DOHH2 (cell line): ENCODE results near the gene LRRN2.

ENCODE experiments used
- H3F3A ChIP-seq: fragments of 200-600 bp; sonication (generic), shearing (Covaris generic); 2 replicates; pipeline ENCODE4 v1.6.0; 2016; ENCODE audit warnings: antibody characterized with exemption, mild to moderate bottlenecking; ENCODE audit not compliant: control insufficient read depth, insufficient read depth
- H3K27ac ChIP-seq: fragments of 200-600 bp; sonication (generic); 2 replicates; pipeline ENCODE4 v1.5.1; 2014; ENCODE audit warnings: low read depth, mild to moderate bottlenecking, low read length, moderate library complexity
- H3K27me3 ChIP-seq: fragments of 200-600 bp; sonication (generic); 2 replicates; pipeline ENCODE4 v1.6.1; 2014; ENCODE audit warnings: mild to moderate bottlenecking, low read length, mixed read lengths; ENCODE audit not compliant: control insufficient read depth
- H3K36me3 ChIP-seq: fragments of 200-600 bp; sonication (generic); 2 replicates; pipeline ENCODE4 v1.6.1; 2014; ENCODE audit warnings: mild to moderate bottlenecking, low read length, moderate library complexity, mixed read lengths; ENCODE audit not compliant: control insufficient read depth
- H3K4me1 ChIP-seq: fragments of 200-600 bp; sonication (generic); 2 replicates; pipeline ENCODE4 v1.6.1; 2014; ENCODE audit warnings: mild to moderate bottlenecking, low read length, mixed read lengths; ENCODE audit not compliant: control insufficient read depth
- H3K4me2 ChIP-seq: fragments of 200-600 bp; sonication (generic); 2 replicates; pipeline ENCODE4 v1.6.0; 2014; ENCODE audit warnings: mild to moderate bottlenecking, low read length, moderate library complexity
- H3K4me3 ChIP-seq: fragments of 200-600 bp; sonication (generic); 2 replicates; pipeline ENCODE4 v1.5.1; 2014; ENCODE audit warnings: mild to moderate bottlenecking, low read length, mixed read lengths
- H3K79me2 ChIP-seq: fragments of 200-600 bp; sonication (generic); 2 replicates; pipeline ENCODE4 v1.6.1; 2014; ENCODE audit warnings: mild to moderate bottlenecking, low read length, mixed read lengths; ENCODE audit not compliant: control insufficient read depth
- H3K9me2 ChIP-seq: fragments of 200-600 bp; sonication (generic); replicated peaks from 2 replicates; pipeline ENCODE4 v1.6.1; 2014; ENCODE audit warnings: mild to moderate bottlenecking, low read length, mixed read lengths; ENCODE audit not compliant: control insufficient read depth
- H3K9me3 ChIP-seq: fragments of 200-600 bp; sonication (generic); 2 replicates; pipeline ENCODE4 v1.6.1; 2014; ENCODE audit warnings: antibody characterized with exemption, low read length, mixed read lengths; ENCODE audit not compliant: control insufficient read depth, insufficient read depth
- H4K20me1 ChIP-seq: fragments of 200-600 bp; sonication (generic); 2 replicates; pipeline ENCODE4 v1.6.0; 2014; ENCODE audit warnings: low read depth, mild to moderate bottlenecking, antibody characterized with exemption, low read length, moderate library complexity; ENCODE audit not compliant: control insufficient read depth, insufficient read depth
- EZH2phosphoT487 ChIP-seq: fragments of 200-600 bp; sonication (generic); IDR thresholded peaks from 2 replicates; pipeline ENCODE4 v1.6.1; 2017; ENCODE audit warnings: borderline replicate concordance, mild to moderate bottlenecking, antibody characterized with exemption, low read length, moderate library complexity, mixed read lengths
- TF ChIP-seq, protein P1 (sequence below): fragments of 200-600 bp; sonication (generic); IDR thresholded peaks from one replicate; pipeline ENCODE4 v1.5.1; 2014; ENCODE audit warnings: antibody characterized with exemption, mild to moderate bottlenecking, low read depth, low read length; ENCODE audit not compliant: poor library complexity, severe bottlenecking

LRRN2 gene

GRCh38 chr1:204653590-204654340 is 31.8 kb downstream of the LRRN2 start:
- H3K36me3 ChIP-seq = no peaks in the 10 kb centered on the region
- no peaks in the 10 kb centered on the region for H3K9me2 ChIP-seq
- H3K27ac ChIP-seq = no peak overlapping the region
- H3K4me1 ChIP-seq = no peaks in the 10 kb centered on the region
- TF ChIP-seq EZH2phosphoT487 = no peak
- TF ChIP-seq, protein P1, sequence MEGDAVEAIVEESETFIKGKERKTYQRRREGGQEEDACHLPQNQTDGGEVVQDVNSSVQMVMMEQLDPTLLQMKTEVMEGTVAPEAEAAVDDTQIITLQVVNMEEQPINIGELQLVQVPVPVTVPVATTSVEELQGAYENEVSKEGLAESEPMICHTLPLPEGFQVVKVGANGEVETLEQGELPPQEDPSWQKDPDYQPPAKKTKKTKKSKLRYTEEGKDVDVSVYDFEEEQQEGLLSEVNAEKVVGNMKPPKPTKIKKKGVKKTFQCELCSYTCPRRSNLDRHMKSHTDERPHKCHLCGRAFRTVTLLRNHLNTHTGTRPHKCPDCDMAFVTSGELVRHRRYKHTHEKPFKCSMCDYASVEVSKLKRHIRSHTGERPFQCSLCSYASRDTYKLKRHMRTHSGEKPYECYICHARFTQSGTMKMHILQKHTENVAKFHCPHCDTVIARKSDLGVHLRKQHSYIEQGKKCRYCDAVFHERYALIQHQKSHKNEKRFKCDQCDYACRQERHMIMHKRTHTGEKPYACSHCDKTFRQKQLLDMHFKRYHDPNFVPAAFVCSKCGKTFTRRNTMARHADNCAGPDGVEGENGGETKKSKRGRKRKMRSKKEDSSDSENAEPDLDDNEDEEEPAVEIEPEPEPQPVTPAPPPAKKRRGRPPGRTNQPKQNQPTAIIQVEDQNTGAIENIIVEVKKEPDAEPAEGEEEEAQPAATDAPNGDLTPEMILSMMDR = no peak
- no peaks in the 10 kb centered on the region for H3K79me2 ChIP-seq
- no peaks in the 10 kb centered on the region for H3F3A ChIP-seq
- H3K4me2 ChIP-seq = no peak overlapping the region
- H3K4me3 ChIP-seq = no peak overlapping the region
- peaks cover 20% of the 10 kb centered on the region for H3K27me3 ChIP-seq
- H4K20me1 ChIP-seq = no peaks in the 10 kb centered on the region
- no peaks in the 10 kb centered on the region for H3K9me3 ChIP-seq

- H3K27ac ChIP-seq = no peak overlapping the region
- H4K20me1 ChIP-seq = no peaks in the 10 kb centered on the region
- H3K4me3 ChIP-seq = no peak overlapping the region
- no peaks in the 10 kb centered on the region for H3K9me2 ChIP-seq
- no peaks in the 10 kb centered on the region for H3K36me3 ChIP-seq
- H3K79me2 ChIP-seq = no peaks in the 10 kb centered on the region
- H3F3A ChIP-seq = no peaks in the 10 kb centered on the region
- H3K4me1 ChIP-seq = no peaks in the 10 kb centered on the region
- peaks cover 20% of the 10 kb centered on the region for H3K27me3 ChIP-seq
- no peaks in the 10 kb centered on the region for H3K9me3 ChIP-seq
- TF ChIP-seq EZH2phosphoT487 = no peak
- TF ChIP-seq, protein P1 = no peak
- H3K4me2 ChIP-seq = no peak overlapping the region
These were observed 33.0 kb downstream of the LRRN2 start for GRCh38 chr1:204652497-204652896.

DNA sequence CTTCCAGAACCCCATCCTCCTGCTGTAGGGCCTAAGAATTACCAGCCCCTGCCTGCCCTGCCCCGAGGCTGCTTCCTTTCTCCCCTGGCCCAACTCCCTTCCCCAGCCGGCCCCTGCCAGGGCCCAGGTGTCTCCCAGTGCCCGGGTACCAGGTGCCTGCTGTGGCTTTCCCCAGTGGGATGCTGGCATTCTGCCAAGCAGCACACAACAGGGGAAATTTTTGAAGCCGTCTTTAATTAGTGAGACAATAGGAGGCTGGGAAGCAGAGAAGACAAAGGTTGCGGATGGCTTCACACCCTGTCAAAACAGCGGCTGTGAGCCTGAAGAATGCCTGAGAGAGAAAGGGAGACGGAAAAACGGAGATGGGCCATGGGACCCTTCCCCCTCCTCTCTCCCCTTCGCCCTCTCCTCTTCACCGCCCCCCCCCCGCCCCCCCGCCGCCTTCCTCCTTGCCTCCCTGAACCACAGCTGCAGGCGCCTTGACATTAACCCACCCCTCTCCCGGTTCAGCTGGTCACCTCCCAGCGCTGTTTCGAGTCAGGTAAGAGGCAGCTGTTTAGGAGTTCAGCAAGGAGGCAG is 33.6 kb downstream of the LRRN2 start:
- no peaks in the 10 kb centered on the region for H3K36me3 ChIP-seq
- peaks cover 20% of the 10 kb centered on the region for H3K27me3 ChIP-seq
- H3F3A ChIP-seq = no peaks in the 10 kb centered on the region
- TF ChIP-seq EZH2phosphoT487 = no peak
- TF ChIP-seq, protein P1 = no peak
- H3K4me2 ChIP-seq = no peak overlapping the region
- H3K27ac ChIP-seq = no peak overlapping the region
- H3K4me1 ChIP-seq = no peaks in the 10 kb centered on the region
- H3K4me3 ChIP-seq = no peak overlapping the region
- H3K9me3 ChIP-seq = no peaks in the 10 kb centered on the region
- H3K9me2 ChIP-seq = no peaks in the 10 kb centered on the region
- H4K20me1 ChIP-seq = no peaks in the 10 kb centered on the region
- H3K79me2 ChIP-seq = no peaks in the 10 kb centered on the region
